ENCODE data around the gene NOM1. TPM values are rescaled to one million over a fixed set of nuclear protein-coding genes. Genes with fewer than 3 reads are reported as not detected.
"Not testable (repeated sequence)": the region's sequence is repeated elsewhere in the genome, so short reads cannot be mapped to it uniquely, and the experiment has no call there.

NOM1 gene
- total RNA-seq, 2 donors from 2014 or later, result 12.7 to 21.4 TPM

DNA sequence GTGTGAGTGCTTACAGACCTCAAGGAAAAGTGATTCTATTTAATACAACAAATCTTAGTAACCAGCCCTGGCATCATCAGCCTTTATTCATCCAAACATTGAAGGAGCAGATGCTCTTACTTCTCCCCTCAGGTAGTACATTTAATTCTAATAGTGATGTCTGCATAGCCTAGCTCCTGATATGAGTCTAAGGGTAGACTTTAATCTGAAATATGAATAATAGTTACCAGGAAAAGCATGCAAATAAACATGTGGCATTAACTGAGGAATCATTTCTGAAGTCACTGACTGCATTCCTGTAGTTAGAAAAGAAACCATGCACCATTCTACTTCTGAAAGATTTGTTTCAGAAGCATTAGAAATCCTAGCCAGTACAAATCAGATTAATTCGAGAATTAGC lies 30.9 kb upstream of the NOM1 start:
- intact Hi-C loops (cut with DNase I), result no loop called here

DNA sequence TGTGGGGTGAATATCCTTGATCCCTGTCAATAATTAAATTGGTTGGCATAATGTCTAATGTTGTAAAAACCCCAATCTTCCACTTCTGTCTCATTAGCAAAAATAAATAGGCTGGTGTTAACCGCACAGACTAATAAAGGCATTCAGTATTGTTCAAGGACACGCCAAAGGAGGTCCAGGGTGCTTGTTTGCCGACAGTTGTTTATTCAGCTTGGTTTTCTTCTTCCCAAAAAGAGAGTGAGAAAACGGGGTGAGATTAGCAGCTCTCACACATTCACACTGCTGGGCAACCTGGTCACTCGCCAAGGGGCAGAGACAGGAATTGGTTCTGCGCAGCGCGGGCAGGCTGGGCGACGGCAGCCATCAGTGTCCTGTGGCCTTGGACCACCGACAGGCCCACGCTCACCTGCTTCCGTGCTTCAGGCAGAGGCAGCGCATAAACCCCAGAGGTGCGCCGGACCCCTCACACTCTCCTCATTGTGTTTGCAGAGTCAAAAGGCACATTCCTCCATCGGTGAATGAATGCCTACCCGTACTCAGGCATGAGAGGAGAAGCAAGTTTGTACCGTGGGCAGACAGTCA lies 30.3 kb upstream of the NOM1 start:
- Histone ChIP-seq H3K4me1 (no peaks in the 10 kb centered on the region), H3K36me3 (no peaks in the 10 kb centered on the region), H3K4me3 (no peak overlapping the region), H3K9me3 (no peaks in the 10 kb centered on the region), H3K27me3 (no peaks in the 10 kb centered on the region), H3K9ac (ENCODE audit: low read depth in 2 of 2, low read length in 2 of 2) (no peak overlapping the region), H3K27ac (no peak overlapping the region)
- TF ChIP-seq, protein P1, sequence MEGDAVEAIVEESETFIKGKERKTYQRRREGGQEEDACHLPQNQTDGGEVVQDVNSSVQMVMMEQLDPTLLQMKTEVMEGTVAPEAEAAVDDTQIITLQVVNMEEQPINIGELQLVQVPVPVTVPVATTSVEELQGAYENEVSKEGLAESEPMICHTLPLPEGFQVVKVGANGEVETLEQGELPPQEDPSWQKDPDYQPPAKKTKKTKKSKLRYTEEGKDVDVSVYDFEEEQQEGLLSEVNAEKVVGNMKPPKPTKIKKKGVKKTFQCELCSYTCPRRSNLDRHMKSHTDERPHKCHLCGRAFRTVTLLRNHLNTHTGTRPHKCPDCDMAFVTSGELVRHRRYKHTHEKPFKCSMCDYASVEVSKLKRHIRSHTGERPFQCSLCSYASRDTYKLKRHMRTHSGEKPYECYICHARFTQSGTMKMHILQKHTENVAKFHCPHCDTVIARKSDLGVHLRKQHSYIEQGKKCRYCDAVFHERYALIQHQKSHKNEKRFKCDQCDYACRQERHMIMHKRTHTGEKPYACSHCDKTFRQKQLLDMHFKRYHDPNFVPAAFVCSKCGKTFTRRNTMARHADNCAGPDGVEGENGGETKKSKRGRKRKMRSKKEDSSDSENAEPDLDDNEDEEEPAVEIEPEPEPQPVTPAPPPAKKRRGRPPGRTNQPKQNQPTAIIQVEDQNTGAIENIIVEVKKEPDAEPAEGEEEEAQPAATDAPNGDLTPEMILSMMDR (IDR thresholded peaks at IDR 0.05), result no peak
- no peak for DNase-seq
- intact Hi-C loops (cut with DNase I), result no loop called here

More for the DNA sequence above, 30.9 kb upstream of the NOM1 start:
- DNase-seq, result no peak
- Histone ChIP-seq H3K4me1 (no peaks in the 10 kb centered on the region), H3K9ac (ENCODE audit: low read depth in 2 of 2, low read length in 2 of 2) (no peak overlapping the region), H3K9me3 (no peaks in the 10 kb centered on the region), H3K27me3 (no peaks in the 10 kb centered on the region), H3K4me3 (no peak overlapping the region), H3K36me3 (no peaks in the 10 kb centered on the region), H3K27ac (no peak overlapping the region)
- TF ChIP-seq, protein P1 (IDR thresholded peaks at IDR 0.05), result no peak

DNA sequence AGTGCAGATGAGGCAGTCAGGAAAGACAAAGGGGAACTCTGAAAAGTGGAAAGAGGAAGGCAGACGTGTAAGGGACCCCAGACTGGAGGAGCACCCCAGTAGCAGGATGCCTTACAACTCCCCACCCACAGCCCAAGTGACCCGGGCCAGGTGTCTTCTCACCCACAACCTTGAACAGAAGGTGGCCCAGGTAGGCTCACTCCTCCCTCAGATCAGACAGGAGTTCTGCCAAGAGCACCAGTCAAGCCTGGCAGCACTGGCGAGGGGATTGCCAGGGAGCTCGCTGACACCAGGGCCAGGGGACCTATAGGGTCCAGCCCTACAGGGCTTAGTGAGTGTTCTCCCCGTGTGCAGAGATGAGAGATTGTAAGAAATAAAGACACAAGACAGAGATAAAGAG lies 29.4 kb upstream of the NOM1 start:
- TF ChIP-seq, protein P1 (IDR thresholded peaks at IDR 0.05), result no peak
- Histone ChIP-seq H3K4me3 (no peak overlapping the region), H3K27ac (no peak overlapping the region), H3K9ac (ENCODE audit: low read depth in 2 of 2, low read length in 2 of 2) (no peak overlapping the region), H3K27me3 (no peaks in the 10 kb centered on the region), H3K9me3 (no peaks in the 10 kb centered on the region), H3K4me1 (no peaks in the 10 kb centered on the region), H3K36me3 (no peaks in the 10 kb centered on the region)
- DNase-seq, result no peak
- intact Hi-C loops (cut with DNase I), result no loop called here

DNA sequence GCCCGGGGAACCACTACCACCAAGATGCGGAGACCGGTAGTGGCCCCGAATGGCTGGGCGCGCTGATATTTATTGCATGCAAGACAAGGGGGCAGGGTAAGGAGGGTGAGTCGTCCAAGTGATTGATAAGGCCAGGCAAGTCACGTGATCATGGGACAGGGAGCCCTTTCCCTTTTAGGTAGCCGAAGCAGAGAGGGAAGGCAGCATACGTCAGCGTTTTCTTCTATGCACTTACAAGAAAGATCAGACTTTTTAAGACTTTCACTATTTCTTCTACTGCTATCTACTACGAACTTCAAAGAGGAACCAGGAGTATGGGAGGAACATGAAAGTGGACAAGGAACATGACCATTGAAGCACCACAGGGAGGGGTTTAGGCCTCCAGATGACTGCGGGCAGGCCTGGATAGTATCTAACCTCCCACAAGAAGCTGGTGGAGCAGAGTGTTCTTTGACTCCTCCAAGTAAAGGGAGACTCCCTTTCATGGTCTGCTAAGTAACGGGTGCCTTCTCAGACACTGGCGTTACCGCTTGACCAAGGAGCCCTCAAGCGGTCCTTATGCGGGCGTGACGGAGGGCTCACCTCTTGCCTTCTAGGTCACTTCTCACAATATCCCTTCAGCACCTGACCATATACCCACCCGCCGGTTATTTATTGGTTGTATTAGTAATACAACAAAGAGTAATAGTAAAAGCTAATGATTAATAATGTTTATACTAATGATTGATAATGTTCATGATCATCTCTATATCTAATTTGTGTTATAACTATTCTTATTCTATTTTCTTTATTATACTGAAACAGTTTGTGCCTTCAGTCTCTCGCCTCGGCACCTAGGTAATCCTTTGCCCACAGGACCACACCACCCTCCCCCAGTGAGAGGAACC lies 28.8 kb upstream of the NOM1 start:
- H3K4me1 ChIP-seq; intact Hi-C loops (cut with DNase I); H3K9ac ChIP-seq (ENCODE audit: low read depth in 2 of 2, low read length in 2 of 2); H3K27ac ChIP-seq; DNase-seq; H3K9me3 ChIP-seq; H3K4me3 ChIP-seq; H3K27me3 ChIP-seq; H3K36me3 ChIP-seq: not testable (repeated sequence)

DNA sequence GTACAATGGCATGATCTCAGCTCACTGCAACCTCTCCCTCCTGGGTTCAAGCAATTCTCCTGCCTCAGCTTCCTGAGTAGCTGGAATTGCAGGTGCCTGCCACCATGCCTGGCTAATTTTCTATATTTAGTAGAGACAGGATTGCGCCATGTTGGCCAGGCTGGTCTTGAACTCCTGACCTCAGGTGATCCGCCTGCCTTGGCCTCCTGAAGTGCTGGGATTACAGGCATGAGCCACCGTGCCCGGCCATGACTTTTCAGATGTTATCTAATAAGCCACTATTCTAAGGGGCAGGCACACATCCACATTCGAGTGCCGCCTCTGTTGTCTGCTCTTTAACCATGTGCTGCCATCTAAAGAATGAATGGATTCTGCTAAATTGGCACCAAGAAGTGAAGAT lies 27.2 kb upstream of the NOM1 start:
- H3K4me1 ChIP-seq; DNase-seq; H3K36me3 ChIP-seq; H3K4me3 ChIP-seq; intact Hi-C loops (cut with DNase I); H3K27me3 ChIP-seq; H3K9ac ChIP-seq (ENCODE audit: low read depth in 2 of 2, low read length in 2 of 2); H3K27ac ChIP-seq; H3K9me3 ChIP-seq: not testable (repeated sequence)

DNA sequence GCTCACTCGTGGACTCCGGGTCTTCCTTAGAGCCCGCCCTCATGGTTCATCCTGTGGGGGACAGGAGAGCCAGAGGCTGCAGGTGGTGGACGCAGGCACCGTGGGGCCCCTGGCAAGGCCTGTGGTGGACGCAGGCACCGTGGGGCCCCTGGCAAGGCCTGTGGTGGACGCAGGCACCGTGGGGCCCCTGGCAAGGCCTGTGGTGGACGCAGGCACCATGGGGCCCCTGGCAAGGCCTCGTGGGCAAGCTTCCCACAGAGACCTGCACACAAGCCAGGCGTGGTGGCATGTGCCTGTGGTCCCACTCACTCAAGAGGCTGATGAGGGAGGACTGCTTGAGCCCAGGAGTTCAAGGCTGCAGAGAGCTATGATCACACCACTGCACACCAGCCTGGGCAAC lies 23.7 kb upstream of the NOM1 start:
- H3K36me3 ChIP-seq; DNase-seq; H3K27me3 ChIP-seq; H3K4me3 ChIP-seq; intact Hi-C loops (cut with DNase I); H3K9me3 ChIP-seq; H3K4me1 ChIP-seq; H3K9ac ChIP-seq (ENCODE audit: low read depth in 2 of 2, low read length in 2 of 2); H3K27ac ChIP-seq: not testable (repeated sequence)

Data from colonic mucosa (tissue), 4 donors.